GM03348 (cell line): ENCODE measurements around the gene TGIF1.

ENCODE experiments used
- DNase-seq: peaks from one replicate; pipeline ENCODE4 v3.0.0; 2012; ENCODE audit warnings: low spot score

TGIF1 gene

GRCh38 chr18:3434685-3435084 lies 15.3 kb upstream of the TGIF1 start:
- DNase-seq = no peak

DNA sequence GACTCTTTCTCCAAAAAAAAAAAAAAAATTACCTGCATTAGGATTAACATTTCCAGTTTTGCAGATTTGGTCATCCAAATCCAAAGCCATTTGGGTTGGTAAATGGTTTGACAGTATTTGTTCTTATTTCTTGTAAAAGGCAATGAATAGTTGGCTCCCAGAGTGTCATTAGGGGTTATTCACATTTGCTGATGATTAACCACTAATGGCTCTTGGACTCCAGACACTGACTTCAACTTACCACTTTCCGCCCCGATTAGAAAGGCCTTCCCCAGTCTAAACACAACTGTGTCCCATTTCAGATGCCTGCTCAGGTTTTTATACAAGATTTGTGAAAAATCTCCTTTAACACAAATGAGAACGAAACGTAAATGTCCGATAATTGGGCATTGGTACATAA lies 9.6 kb upstream of the TGIF1 start:
- DNase-seq = no peak

GRCh38 chr18:3441290-3441689 lies 8.7 kb upstream of the TGIF1 start:
- peak; percentile 23 for DNase-seq

DNA sequence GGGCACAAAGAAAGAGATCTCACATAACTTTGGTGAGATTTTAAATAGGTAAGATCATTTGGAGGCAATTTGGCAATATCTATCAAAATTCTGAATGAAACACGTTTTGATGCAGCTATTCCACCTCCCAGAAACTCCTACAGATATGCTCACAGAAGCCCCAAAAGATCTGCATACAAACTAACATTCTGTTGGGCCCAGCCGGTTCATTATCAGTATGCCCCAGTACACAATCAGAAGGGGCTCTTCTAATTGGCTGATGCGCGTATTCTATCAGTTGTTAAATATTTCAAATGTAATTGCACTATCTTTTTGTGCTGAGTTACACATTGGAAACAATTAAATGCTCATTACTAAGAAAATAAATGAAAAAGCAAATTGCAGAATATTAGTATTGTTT lies 7.1 kb upstream of the TGIF1 start:
- DNase-seq = no peak

GRCh38 chr18:3444296-3444695 lies 5.7 kb upstream of the TGIF1 start:
- DNase-seq = no peak

- DNase-seq = no peak
Observed at GRCh38 chr18:3444954-3445353, 5.0 kb upstream of the TGIF1 start.

GRCh38 chr18:3447068-3447894 lies 2.7 kb upstream of the TGIF1 start:
- DNase-seq = peak; percentile 44

- peak; percentile 93 for DNase-seq
Observed at GRCh38 chr18:3447895-3448837, 1.8 kb upstream of the TGIF1 start.

- no peak for DNase-seq
Observed at GRCh38 chr18:3448838-3449511, 997 bp upstream of the TGIF1 start.

DNA sequence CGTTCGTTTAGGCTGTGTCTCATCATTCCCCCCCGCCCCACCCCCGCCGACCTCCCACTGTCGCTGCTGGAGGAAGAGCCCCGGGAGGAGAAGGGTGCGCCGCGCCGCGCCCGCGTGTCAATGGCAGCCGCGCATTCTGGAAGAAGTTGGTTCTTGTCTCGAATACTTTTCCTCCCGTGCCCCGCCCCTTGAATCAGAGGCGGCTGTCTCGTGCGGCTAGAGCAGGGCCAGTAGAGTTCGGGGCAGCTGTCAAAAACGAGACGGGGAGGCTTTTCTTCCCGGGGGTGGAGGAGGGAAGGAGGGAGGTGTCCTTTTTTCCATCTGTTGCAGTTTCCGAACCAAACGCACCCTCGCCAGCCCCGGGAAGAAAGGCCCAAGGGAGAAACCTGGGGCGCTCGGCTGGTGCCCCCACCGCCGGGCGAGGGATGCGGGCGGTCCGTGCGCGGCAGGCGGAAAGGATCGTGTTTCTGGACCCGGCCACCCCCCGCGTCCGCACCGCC lies 410 bp upstream of the TGIF1 start:
- peak; percentile 87 for DNase-seq

DNA sequence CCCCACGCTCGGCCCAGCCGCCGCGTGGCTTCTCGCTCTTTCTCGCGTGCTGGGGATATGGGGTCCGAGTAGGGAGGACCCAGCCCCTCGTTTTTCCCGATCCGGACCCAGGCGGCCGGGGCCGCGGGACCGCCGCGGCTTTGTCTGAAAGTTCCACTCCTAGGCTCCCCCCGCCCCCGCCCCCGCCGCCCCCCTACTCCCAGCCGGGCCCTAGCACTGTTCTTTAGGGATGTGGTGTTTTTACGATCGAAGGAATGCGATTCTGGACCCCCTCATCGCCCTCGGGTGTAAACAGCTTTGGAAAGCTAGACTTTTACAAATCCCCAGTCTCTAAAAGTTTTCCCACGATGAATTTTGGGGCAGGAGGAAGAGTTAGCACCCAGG lies 819 bp downstream of the TGIF1 start:
- no peak for DNase-seq

DNA sequence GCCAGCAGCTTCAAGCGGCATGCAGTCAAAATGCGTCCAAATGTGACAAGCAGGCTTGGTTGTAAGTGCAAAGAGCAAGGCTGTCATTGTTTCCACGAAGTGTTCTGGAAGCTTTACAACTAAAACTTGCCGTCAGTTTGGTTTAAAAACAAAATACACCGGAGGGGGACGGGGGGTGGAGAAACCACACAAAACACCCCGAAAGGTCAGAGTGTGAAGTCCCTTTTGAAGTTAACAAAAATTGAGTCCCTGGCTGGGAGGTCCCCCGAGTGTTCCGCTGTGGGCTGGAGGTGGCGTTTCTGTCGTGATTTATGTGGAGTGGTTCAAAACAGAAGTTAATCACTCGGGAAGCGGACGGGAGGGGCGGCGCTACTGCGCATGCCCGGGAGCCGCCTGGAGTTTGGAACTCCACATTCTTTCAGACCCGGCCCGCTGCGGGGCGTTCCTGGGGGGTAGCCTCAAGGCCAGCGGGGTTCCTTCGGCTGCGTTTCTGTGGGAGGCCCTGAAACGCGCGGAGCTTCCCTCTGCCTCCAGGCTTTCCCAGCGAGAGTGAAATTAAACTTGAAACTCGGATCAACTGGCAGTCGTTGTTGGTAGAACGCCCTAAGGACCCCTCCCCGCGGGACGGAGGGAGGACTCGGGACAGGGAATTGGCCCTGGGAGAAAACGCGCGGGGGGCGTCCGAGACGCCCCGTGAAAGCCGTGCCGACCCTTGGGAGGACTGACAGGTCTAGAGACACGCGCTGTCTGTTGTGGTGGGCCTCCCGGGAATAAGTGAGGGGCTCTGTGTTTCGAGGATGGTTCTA lies 1.4 kb downstream of the TGIF1 start:
- peak; percentile 95 for DNase-seq

GRCh38 chr18:3451989-3452749 lies 2.2 kb downstream of the TGIF1 start:
- peak; percentile 48 for DNase-seq

DNA sequence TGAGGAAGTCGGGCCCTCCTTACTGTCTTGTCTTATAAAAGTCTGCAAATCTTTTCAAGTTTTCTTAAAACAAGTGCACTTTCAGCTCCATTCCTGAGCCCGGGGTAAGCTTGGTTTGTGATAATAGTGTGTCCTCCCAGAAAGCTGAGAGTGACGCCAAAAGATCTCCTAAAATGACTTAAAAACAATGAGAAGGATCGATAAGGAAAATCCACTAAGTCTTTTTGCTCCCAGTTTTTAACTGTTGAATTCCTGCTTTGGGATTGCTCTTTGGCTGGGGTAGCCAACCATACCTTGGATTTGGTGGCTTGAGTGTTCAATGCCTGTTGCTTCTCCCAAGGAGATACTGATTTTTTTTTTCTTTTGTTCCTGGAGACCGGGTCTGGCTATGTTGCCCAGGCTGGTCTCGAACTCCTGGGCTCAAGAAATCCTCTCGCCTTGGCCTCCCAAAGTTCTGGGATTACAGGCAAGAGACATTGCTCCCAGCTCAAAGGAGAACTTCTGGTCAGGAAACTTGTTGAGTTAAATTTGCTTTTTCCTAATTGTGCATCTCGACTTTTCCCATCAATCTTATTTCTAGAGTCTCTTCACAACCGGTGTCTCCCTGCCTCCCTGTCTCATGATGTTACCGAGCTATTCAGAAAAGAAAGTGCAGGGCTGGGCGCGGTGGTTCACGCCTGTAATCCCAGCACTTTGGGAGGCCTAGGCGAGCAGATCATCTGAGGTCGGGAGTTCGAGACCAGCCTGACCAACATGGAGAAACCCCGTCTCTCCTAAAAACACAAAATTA lies 3.0 kb downstream of the TGIF1 start:
- no peak for DNase-seq

DNA sequence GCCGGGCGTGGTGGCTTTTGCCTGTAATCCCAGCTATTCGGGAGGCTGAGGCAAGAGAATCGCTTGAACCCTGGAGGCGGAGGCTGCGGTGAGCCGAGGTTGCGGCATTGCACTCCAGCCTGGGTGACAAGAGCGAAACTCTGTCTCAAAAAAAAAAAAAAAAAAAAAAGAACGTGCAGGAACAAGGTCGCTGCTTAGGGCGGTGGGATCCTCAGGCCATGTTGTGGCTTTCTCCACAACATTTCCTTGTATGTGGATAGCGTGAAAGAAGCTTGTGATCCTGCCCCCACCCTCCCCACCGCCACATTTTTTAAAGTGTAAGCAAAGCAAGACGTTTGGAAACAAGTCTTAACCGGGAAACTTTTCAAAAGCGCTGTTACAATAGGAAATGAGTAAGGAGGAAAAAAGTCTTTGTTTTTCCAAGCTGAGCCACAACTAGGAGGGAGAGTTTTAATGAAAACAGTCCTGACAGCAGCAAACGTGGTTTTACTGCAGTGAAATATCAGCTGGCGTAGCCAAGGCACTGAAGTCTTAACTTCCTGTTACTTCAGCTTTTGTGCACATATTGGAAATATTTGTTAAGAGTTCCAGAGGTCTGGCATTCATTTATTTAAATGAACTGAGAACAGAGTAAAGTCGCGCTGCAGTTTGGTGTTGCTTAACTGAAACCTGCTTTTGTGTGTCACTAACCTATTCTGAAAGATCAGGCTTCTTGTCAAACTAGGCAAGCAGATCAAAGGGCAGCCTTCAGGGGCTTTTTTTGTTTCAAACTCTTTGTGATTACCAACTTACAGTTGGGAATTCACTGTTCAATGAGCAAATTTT lies 3.8 kb downstream of the TGIF1 start:
- peak; percentile 64 for DNase-seq

DNA sequence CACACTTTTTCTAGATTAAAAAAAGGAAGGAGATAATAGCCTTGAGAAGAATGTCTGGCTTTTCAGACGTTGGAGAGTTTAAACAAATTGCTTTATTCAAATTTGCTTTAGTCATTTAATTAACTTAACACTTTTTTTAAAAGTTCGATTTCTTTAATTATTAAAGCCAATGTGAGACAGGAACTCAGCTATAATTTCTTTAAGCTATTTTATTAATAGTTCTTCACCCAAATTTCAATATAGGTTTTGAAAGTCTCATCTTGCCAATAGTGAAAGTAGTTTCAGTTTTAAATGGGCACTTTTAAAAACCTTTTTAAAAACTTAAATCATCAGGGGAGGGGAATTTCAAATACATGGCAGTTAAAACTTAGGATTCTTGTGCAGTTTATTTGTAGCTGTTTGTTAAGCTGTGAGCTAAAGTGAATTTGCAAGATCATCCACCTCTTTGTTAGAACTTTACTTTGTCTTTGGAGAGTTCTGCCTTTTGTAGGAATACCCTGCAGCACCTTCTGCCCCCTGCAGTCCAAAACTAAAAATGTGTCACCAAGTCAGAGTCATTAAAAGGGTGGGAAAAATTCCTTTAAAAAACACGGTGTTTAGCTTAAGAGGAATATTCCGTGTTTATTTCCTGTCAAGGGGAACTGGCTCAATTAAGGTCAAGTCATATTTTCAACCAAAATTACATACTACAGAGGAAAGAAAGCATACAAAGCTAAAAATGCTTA lies 4.6 kb downstream of the TGIF1 start:
- peak; percentile 37 for DNase-seq

DNA sequence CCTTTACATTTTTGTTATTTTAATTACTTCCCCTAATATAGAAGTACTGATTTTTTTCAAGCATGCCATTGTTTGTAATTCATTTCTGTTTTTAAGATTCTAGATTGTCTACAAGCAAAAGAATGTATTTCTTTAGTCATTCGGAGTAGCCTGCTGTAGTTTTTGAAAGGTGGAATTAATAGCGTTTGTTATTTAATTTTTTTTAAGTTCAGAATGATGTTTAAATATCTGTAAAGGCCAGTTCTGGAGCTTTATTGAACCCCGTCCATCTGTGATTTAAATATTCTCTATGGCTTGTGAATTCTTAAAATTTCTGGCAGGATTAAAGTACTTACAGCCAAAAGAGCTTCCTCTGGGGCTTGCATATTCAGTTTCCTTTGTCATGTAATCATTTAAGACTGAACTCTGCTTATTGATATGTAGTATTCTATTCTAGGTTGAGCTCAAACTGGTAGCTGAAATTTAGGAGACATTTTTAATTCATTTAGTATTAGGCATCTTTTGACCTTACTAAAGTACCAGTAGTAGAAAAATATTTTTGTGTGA lies 5.2 kb downstream of the TGIF1 start:
- no peak for DNase-seq
